HG02981 (cell line): Measurements from ENCODE around the gene SZT2.

Experiments
- ATAC-seq: cut with Tn5 transposase; IDR thresholded peaks from one replicate; pipeline ENCODE4 v1.9.1; 2021; ENCODE audit warnings: mild to moderate bottlenecking, moderate library complexity; ENCODE audit not compliant: unreplicated experiment

SZT2 gene

GRCh38 chr1:43439781-43440180 lies 50.1 kb downstream of the SZT2 start:
- ATAC-seq = no peak

DNA sequence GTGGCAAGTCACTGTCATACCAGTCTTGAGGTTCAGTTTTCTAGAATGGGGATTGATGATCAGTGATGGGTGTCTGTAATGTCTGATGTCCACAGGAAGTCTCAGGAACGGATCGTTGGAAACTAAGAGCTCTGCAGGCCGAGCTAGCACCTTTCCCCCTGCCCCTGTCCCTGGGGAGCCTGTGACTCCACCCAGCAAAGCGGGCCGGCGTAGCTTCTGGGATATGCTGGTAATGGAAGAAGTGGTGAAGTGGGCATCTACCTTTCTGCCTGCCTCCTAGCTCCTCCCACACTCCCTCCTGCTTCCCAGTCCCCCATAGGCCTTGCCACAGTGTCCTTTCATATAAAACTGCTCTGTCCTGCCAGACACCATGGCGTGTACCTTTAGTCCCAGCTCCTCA lies 50.7 kb downstream of the SZT2 start:
- ATAC-seq = no peak

- ATAC-seq = no peak
Measured at GRCh38 chr1:43441166-43441893, 51.6 kb downstream of the SZT2 start.

DNA sequence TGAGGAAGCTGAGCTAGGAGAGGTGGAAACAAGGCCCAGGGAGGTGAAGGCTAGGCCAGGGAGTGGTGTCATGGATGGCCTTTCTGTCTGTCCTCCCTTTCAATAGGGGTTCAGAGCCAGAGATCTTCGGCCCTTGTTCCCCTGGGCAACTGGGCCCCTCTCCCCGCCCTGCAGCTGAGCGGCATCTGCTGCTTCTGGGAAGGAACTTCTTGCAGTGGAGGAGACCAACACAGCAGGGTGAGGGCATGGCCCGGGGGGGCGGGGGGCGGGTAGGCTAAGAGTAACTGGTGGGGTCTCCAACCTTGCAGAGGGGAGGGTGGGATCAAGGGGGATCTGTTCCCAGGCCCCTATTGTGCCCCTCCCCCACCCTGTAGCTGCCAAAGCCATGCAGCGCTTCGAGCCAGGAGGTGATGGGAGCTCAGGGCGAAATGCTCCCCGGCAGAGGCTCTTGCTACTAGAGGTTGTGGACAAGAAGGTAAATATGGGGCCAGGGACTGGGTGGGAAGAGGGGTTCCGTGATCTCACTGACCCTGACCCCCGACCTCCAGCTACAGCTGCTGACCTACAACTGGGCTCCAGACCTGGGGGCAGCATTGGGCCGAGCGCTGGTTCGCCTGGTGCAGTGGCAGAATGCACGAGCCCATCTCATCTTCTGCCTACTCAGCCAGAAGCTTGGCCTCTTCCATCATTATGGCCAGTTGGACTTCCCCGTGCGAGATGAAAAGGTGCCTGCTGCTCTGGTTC lies 52.4 kb downstream of the SZT2 start:
- ATAC-seq = no peak

DNA sequence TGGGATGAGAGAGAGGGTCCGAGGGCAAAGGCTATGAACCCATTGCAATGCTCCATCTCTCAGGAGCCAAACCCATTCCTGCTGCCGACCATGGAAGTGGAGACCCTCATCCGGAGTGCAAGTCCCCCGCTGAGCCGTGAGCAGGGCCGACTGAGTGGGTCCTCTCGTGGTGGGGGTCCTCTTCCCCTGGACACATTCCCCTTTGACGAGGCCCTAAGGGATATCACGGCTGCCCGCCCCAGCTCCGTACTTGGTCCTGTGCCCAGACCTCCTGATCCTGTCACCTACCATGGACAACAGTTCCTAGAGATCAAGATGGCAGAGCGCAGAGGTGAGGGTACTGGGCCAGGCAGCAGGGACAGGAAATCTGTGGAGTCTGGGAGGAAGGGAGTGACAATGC lies 53.1 kb downstream of the SZT2 start:
- no peak for ATAC-seq

GRCh38 chr1:43443197-43443946 lies 53.7 kb downstream of the SZT2 start:
- no peak for ATAC-seq

DNA sequence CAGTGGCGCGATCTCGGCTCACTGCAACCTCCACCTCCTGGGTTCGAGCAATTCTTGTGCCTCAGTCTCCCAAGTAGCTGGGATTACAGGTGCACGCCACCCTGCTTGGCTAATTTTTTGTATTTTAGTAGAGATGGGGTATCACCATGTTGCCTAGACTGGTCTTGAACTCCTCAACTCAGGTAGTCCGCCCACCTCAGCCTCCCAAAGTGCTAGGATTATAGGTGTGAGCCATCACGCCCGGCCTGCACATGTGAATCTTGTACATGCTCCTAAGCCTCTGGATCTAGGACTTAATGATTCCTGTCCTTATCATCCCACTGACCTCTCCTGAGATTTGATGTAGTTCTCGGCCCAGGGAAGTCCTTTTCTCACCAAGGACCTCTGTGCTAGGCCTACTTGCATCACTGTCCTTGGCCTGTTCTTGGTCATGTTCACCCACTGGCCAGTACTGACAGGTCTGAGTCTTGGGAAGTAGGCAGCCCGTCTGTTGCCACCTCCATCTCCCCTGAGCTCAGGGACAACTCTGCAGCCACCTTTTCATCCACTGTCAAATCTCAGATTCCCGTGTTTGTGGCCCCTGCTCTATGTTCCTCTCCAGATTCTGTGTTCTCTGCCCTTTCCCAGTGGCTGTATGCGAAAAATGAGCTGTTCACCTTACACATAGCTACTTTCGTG lies 54.6 kb downstream of the SZT2 start:
- ATAC-seq = no peak

DNA sequence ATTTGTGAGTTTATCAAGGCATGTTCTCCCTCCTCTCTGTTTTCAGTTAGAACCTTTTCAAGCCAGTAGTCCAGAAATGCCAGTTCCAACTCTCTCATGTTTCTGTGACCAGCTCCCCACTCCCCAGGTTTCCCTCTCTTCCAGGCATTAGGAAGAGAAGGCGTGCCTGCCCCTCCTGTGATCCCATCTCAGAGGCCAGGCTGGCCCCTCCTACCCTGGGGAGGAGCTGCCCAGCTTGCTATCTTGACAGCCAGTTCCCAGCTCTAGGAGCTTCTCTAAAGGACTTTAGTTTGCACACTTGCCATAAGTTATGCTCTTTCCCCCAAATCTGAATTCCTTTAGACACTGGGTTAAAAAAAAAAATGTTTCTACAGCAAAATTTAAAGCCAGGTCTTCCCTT lies 55.1 kb downstream of the SZT2 start:
- ATAC-seq = no peak

GRCh38 chr1:43445606-43446387 lies 56.1 kb downstream of the SZT2 start:
- ATAC-seq = no peak

GRCh38 chr1:43446388-43446740 lies 56.7 kb downstream of the SZT2 start:
- ATAC-seq = no peak

DNA sequence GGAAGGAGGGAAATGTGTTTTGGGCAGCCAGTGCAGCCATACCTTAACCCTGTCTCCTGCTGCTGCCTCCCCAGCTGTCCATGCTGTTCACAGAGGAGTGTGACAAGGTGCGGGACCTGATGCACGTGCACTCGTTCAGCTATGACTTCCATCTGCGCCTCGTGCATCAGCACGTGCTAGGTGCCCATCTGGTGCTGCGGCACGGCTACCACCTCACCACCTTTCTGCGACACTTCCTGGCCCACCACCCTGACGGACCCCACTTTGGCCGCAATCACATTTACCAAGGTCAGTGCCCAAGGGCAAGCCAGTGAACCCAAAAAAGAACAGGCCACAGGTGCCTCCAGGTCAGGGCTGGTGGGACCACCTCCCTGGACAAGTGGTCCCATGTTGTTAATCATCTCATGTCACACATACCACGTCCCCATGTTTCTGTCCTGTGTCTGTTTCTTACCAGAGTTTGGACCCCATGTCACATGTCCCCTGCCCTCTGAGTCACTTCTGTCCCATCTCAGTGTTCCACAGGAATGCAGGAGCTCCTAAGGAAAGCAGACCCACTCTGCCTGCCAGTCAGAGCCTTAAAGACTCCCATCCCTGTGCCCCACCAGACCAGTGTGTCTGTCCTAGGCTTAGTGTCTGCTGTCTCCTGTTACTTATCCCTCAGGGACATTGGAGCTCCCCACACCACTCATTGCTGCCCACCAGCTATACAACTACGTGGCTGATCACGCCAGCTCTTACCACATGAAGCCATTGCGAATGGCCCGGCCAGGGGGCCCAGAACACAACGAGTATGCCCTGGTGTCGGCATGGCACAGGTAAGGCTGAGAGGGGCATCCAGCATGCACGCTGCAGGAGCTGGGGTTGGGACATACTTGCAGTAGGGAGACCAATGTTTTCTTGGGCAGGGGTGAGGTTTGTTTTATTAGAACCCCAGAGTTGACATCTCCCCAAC lies 57.5 kb downstream of the SZT2 start:
- no peak for ATAC-seq

GRCh38 chr1:43447891-43448708 lies 58.4 kb downstream of the SZT2 start:
- ATAC-seq = no peak

DNA sequence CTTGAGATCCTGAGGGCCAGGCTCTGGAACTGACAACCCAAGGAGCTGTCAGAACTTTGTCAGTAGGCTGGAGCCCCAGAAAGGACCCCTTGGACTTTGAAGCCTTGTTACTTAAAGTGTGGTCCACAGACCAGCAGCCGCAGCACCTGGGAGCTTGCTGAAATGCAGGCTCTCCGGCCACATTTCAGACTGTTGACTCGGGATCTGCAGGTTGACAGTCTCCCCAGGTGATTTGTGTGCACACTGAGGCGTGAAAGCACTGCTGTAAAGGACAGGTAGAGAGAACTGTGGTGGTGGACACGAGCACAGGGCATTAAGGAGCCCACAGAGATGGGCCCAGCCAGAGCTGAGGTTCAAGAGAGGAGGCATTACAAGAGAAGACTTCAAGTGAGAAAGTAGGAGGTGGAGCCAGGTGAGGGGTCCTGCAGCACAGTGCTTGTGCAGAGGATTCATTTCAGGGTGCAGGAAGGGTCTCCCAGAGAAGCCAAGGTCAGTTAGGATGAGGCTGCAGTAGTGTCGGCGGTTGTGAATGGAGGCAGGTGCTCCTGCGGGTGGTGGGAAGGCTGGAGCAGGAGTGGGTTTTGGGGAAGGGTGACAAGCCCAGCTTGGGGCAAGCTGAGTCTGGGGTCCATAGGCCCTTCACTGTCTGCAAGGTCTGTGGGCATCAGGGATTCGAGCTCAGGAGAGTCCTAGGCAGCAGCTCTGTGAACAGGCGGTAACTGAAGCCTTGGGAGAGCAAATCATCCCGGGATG lies 59.4 kb downstream of the SZT2 start:
- ATAC-seq = no peak

GRCh38 chr1:43449708-43450069 lies 60.0 kb downstream of the SZT2 start:
- no peak for ATAC-seq

- no peak for ATAC-seq
Measured at GRCh38 chr1:43450251-43450941, 60.7 kb downstream of the SZT2 start.

DNA sequence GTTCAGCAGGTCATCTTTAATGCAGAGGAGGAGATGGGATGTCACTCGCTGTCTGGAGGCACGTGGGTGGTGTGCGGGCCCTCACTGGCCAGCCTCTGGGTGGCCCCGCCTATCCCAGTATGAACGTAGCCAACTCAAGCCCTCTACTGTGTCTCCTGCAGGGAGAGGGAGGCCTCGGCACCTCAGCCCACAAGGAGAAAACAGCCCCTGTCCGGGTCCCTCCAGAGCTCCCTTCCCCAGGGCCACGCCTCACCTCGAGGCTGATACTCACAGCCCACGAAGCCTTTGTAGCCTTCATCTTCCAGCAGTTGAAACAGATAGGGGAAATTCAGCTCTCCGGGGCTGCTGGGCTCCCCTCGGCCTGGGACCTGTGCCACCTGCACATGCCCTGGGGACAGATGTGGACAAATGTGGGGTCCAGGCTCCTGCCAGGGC lies 61.5 kb downstream of the SZT2 start:
- ATAC-seq = no peak
